ENCODE measurements around the gene EFCAB6. TPM values are rescaled to one million over a fixed set of nuclear protein-coding genes. Genes with fewer than 3 reads are reported as not detected.

The EFCAB6 gene
- total and polyA plus RNA-seq, 9 of the 15 experiments (the other 6 are each of a cell fraction or from before 2014, with no cell fraction given) = 0.06 TPM; not detected in 8

GRCh38 chr22:43745411-43745770 is 66.7 kb downstream of the EFCAB6 start (continued):
- TF ChIP-seq MAFF (IDR thresholded peaks at IDR 0.05; ENCODE audit: low read length) (no peak), MYC (IDR thresholded peaks at IDR 0.05; ENCODE audit: low read depth, low read length) (no peak), MYC (CRISPR knock-in tag; IDR thresholded peaks at IDR 0.05; ENCODE audit: borderline replicate concordance, low read depth) (no peak), SIN3A (IDR thresholded peaks at IDR 0.05; ENCODE audit: borderline replicate concordance in 2 of 2, control insufficient read depth in 1 of 2, low read depth in 2 of 2, low read length in 2 of 2) (no peak), IRF9 (tag; IDR thresholded peaks at IDR 0.05) (no peak), ZFX (CRISPR knock-in tag; IDR thresholded peaks at IDR 0.05) (no peak), SAFB (IDR thresholded peaks at IDR 0.05; ENCODE audit: borderline replicate concordance, low read depth, low read length) (no peak)
- TF ChIP-seq, protein P1, sequence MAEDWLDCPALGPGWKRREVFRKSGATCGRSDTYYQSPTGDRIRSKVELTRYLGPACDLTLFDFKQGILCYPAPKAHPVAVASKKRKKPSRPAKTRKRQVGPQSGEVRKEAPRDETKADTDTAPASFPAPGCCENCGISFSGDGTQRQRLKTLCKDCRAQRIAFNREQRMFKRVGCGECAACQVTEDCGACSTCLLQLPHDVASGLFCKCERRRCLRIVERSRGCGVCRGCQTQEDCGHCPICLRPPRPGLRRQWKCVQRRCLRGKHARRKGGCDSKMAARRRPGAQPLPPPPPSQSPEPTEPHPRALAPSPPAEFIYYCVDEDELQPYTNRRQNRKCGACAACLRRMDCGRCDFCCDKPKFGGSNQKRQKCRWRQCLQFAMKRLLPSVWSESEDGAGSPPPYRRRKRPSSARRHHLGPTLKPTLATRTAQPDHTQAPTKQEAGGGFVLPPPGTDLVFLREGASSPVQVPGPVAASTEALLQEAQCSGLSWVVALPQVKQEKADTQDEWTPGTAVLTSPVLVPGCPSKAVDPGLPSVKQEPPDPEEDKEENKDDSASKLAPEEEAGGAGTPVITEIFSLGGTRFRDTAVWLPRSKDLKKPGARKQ (CRISPR knock-in tag; IDR thresholded peaks at IDR 0.05) = no peak

All from K562 (cell line).